Naive thymus-derived CD8-positive, alpha-beta T cell (primary cell): ENCODE measurements around the gene PTGES2. TPM values are rescaled to one million over a fixed set of nuclear protein-coding genes. Genes with fewer than 3 reads are reported as not detected.
A peak's percentile ranks its signal among the peaks of the same experiment; 100 is the strongest.

ENCODE experiments used
- ATAC-seq, 2 donors: fragments of 150-1000 bp; cut with Tn5 transposase in 1 of 2; sonication (Bioruptor Pico), chemical (Tn5 transposase) in 1 of 2; 1 replicate in 1 of 2; 2 replicates in 1 of 2; pipeline ENCODE4 v1.10.0; 2021; ENCODE audit warnings: mild to moderate bottlenecking in 2 of 2, moderate library complexity in 2 of 2
- POLR2A ChIA-PET: fragments of 350-600 bp; sonication (Branson Sonifier 250); formaldehyde crosslinking; loops from one replicate; lab custom pipeline; 2021; ENCODE audit warnings: antibody characterized with exemption; lab: Charles Lee
- DNase-seq, 10 donors: peaks; one replicate each; pipeline versions ENCODE4 v3.0.0 to v3.0.0-alpha.2; 2020 to 2022
- H3K27ac Mint-ChIP-seq, 10 donors: one replicate each; pipeline ENCODE4 v1.8.0; 2020 to 2022; ENCODE audit warnings: mild to moderate bottlenecking in 10 of 10, mixed read lengths in 10 of 10, moderate library complexity in 4 of 10, inconsistent platforms in 1 of 10
- H3K27me3 Mint-ChIP-seq, 5 donors: one replicate each; pipeline ENCODE4 v1.8.0; 2021 to 2022; ENCODE audit warnings: mixed read lengths in 5 of 5
- H3K36me3 Mint-ChIP-seq, 3 donors: one replicate each; pipeline ENCODE4 v1.8.0; 2020 to 2022; ENCODE audit warnings: mixed read lengths in 3 of 3, mild to moderate bottlenecking in 2 of 3, inconsistent platforms in 1 of 3
- H3K4me1 Mint-ChIP-seq, 4 donors: one replicate each; pipeline ENCODE4 v1.8.0; 2021 to 2022; ENCODE audit warnings: mixed read lengths in 4 of 4
- H3K4me3 Mint-ChIP-seq, 10 donors: one replicate each; pipeline ENCODE4 v1.8.0; 2020 to 2022; ENCODE audit warnings: mild to moderate bottlenecking in 10 of 10, mixed read lengths in 10 of 10, moderate library complexity in 6 of 10, inconsistent platforms in 1 of 10
- H3K9me3 Mint-ChIP-seq, 9 donors: one replicate each; pipeline ENCODE4 v1.8.0; 2020 to 2022; ENCODE audit warnings: mixed read lengths in 9 of 9, mild to moderate bottlenecking in 3 of 9, inconsistent platforms in 1 of 9, moderate library complexity in 1 of 9
- polyA plus RNA-seq, 3 donors: library from polyadenylated mRNA; unstranded; fragments of 300-500 nt; fragmentation: Illumina TruSeq; gene quantifications; one replicate each; pipeline ENCODE4 v1.2.3, GENCODE V29; 2021
- total RNA-seq, 8 experiments: library from RNA in 2 of 8; stranded (reverse) in 2 of 8; gene quantifications; one replicate each; pipeline ENCODE4 v1.2.3 and lab custom pipeline; 2021 to 2026

PTGES2 gene
- 10 to 100 TPM; 69.2 to 75.6 TPM for total RNA-seq
- 10 to 100 TPM; 28.9 to 49.8 (median 33.3) TPM for polyA plus RNA-seq
- 37.0 to 97.2 (median 50.9) reads per million in 6 experiments for total RNA-seq (lab: John Stamatoyannopoulos, UW)

GRCh38 chr9:128127568-128127989, at the start of gene PTGES2:
PTGES2 (minus strand) TSS chr9:128127729; CDS start chr9:128127717, 12 bp downstream.
- POLR2A ChIA-PET: interaction anchor here (1.1 to 2.4 kb wide), 4 partner anchors 32 to 212 kb away, joined by 3 to 14 read pairs (median 4); partner anchors contain the start of genes BBLN and SWI5
- Mint-ChIP-seq H3K27ac (peak within 1 kb of the TSS; percentile 98 to 100 (median 99)), H3K4me1 (peaks cover 20 to 46% (median 34%) of the 10 kb centered on the region in 4 donors), H3K9me3 (no peaks in the 10 kb centered on the region), H3K4me3 (peak within 1 kb of the TSS; percentile 92 to 99 (median 98)), H3K36me3 (peaks cover 0 to 21% (median 2%) of the 10 kb centered on the region in 3 donors), H3K27me3 (no peaks in the 10 kb centered on the region)
- DNase-seq (peak; percentile 72 to 89 (median 82)), ATAC-seq (peak; percentile 72 to 75)

GRCh38 chr9:128175726-128176125, 48.2 kb upstream of the PTGES2 start:
- no peaks in the 10 kb centered on the region for H3K27me3 Mint-ChIP-seq
- POLR2A ChIA-PET: no interaction called here
- H3K36me3 Mint-ChIP-seq: peaks cover 0 to 59% (median 27%) of the 10 kb centered on the region in 3 donors
- no peaks in the 10 kb centered on the region for H3K9me3 Mint-ChIP-seq
- DNase-seq (peak in 1 of 10 donors; percentile 44), ATAC-seq (no peak)
- H3K27ac Mint-ChIP-seq: peak overlapping the region in 2 of 10 donors; percentile 50 to 60
- no peak overlapping the region for H3K4me3 Mint-ChIP-seq
- H3K4me1 Mint-ChIP-seq: no peaks in the 10 kb centered on the region

GRCh38 chr9:128175102-128175563, 47.6 kb upstream of the PTGES2 start:
- Mint-ChIP-seq H3K27ac (peak overlapping the region in 1 of 10 donors; percentile 44), H3K4me3 (no peak overlapping the region), H3K36me3 (peaks cover 0 to 58% (median 24%) of the 10 kb centered on the region in 3 donors), H3K4me1 (no peaks in the 10 kb centered on the region), H3K9me3 (no peaks in the 10 kb centered on the region), H3K27me3 (no peaks in the 10 kb centered on the region)
- POLR2A ChIA-PET: no interaction called here
- ATAC-seq (no peak), DNase-seq (no peak)

- H3K9me3 Mint-ChIP-seq: no peaks in the 10 kb centered on the region
- H3K27me3 Mint-ChIP-seq: no peaks in the 10 kb centered on the region
Observed at GRCh38 chr9:128174062-128174461, 46.5 kb upstream of the PTGES2 start.

GRCh38 chr9:128169925-128170324, 42.4 kb upstream of the PTGES2 start:
- Mint-ChIP-seq H3K27ac (peak overlapping the region in 2 of 10 donors; percentile 7 to 24), H3K4me1 (peaks cover 0 to 3% (median 0%) of the 10 kb centered on the region in 4 donors), H3K9me3 (no peaks in the 10 kb centered on the region), H3K4me3 (no peak overlapping the region), H3K27me3 (no peaks in the 10 kb centered on the region), H3K36me3 (peaks cover 0 to 61% (median 14%) of the 10 kb centered on the region in 3 donors)
- no peak for ATAC-seq
- POLR2A ChIA-PET: no interaction called here
- DNase-seq: no peak

More at GRCh38 chr9:128174062-128174461, 46.5 kb upstream of the PTGES2 start:
- ATAC-seq (no peak), DNase-seq (no peak)
- no peaks in the 10 kb centered on the region for H3K4me1 Mint-ChIP-seq
- POLR2A ChIA-PET: no interaction called here
- H3K27ac Mint-ChIP-seq: no peak overlapping the region
- H3K36me3 Mint-ChIP-seq: peaks cover 0 to 58% (median 14%) of the 10 kb centered on the region in 3 donors
- no peak overlapping the region for H3K4me3 Mint-ChIP-seq

- Mint-ChIP-seq H3K9me3 (no peaks in the 10 kb centered on the region), H3K27me3 (no peaks in the 10 kb centered on the region), H3K36me3 (peaks cover 0 to 61% (median 12%) of the 10 kb centered on the region in 3 donors), H3K4me3 (no peak overlapping the region), H3K4me1 (peaks cover 0 to 3% (median 0%) of the 10 kb centered on the region in 4 donors), H3K27ac (no peak overlapping the region)
- DNase-seq (no peak), ATAC-seq (no peak)
- POLR2A ChIA-PET: no interaction called here
Observed at GRCh38 chr9:128169492-128169891, 42.0 kb upstream of the PTGES2 start.

- Mint-ChIP-seq H3K27me3 (no peaks in the 10 kb centered on the region), H3K4me1 (peaks cover 0 to 3% (median 0%) of the 10 kb centered on the region in 4 donors), H3K27ac (peak overlapping the region in 3 of 10 donors; percentile 3 to 72 (median 19)), H3K36me3 (peaks cover 0 to 59% (median 12%) of the 10 kb centered on the region in 3 donors), H3K4me3 (no peak overlapping the region), H3K9me3 (no peaks in the 10 kb centered on the region)
- POLR2A ChIA-PET: no interaction called here
- DNase-seq: no peak
- no peak for ATAC-seq
Observed at GRCh38 chr9:128168731-128169308, 41.3 kb upstream of the PTGES2 start.

- no peaks in the 10 kb centered on the region for H3K27me3 Mint-ChIP-seq
- H3K4me1 Mint-ChIP-seq: peaks cover 2 to 8% (median 4%) of the 10 kb centered on the region in 4 donors
- H3K9me3 Mint-ChIP-seq: no peaks in the 10 kb centered on the region
- no peak for ATAC-seq
- DNase-seq: no peak
- peak overlapping the region in 5 of 10 donors; percentile 15 to 69 (median 42) for H3K27ac Mint-ChIP-seq
- POLR2A ChIA-PET: no interaction called here
- H3K36me3 Mint-ChIP-seq: peaks cover 0 to 60% (median 13%) of the 10 kb centered on the region in 3 donors
- no peak overlapping the region for H3K4me3 Mint-ChIP-seq
Observed at GRCh38 chr9:128167209-128167608, 39.7 kb upstream of the PTGES2 start.

- peaks cover 0 to 57% (median 13%) of the 10 kb centered on the region in 3 donors for H3K36me3 Mint-ChIP-seq
Observed at GRCh38 chr9:128166169-128166568, 38.6 kb upstream of the PTGES2 start.

GRCh38 chr9:128164307-128164885, 36.9 kb upstream of the PTGES2 start:
- POLR2A ChIA-PET: interaction anchor here (1.2 kb wide), 1 partner anchor 26 kb away, joined by 5 read pairs; the partner anchor contains the start of gene CIZ1
- no peak for ATAC-seq
- Mint-ChIP-seq H3K4me1 (peaks cover 8 to 23% (median 20%) of the 10 kb centered on the region in 4 donors), H3K4me3 (peak overlapping the region in 1 of 10 donors; percentile 22), H3K36me3 (peaks cover 0 to 45% (median 13%) of the 10 kb centered on the region in 3 donors), H3K27ac (peak overlapping the region in 4 of 10 donors; percentile 3 to 28 (median 16)), H3K27me3 (no peaks in the 10 kb centered on the region), H3K9me3 (no peaks in the 10 kb centered on the region)
- DNase-seq: no peak

More at GRCh38 chr9:128166169-128166568, 38.6 kb upstream of the PTGES2 start:
- no peak for ATAC-seq
- Mint-ChIP-seq H3K27ac (no peak overlapping the region), H3K4me1 (peaks cover 5 to 15% (median 12%) of the 10 kb centered on the region in 4 donors), H3K4me3 (no peak overlapping the region), H3K27me3 (no peaks in the 10 kb centered on the region), H3K9me3 (no peaks in the 10 kb centered on the region)
- POLR2A ChIA-PET: interaction anchor here (0.5 kb wide), 1 partner anchor 8 kb away, joined by 5 read pairs; no protein-coding TSS in a partner anchor
- DNase-seq: no peak

- Mint-ChIP-seq H3K4me1 (peaks cover 10 to 25% (median 23%) of the 10 kb centered on the region in 4 donors), H3K27ac (peak overlapping the region in 4 of 10 donors; percentile 3 to 28 (median 16)), H3K9me3 (no peaks in the 10 kb centered on the region), H3K36me3 (peaks cover 0 to 39% (median 11%) of the 10 kb centered on the region in 3 donors), H3K27me3 (no peaks in the 10 kb centered on the region), H3K4me3 (peak overlapping the region in 1 of 10 donors; percentile 22)
- DNase-seq (peak in 1 of 10 donors; percentile 4), ATAC-seq (no peak)
- POLR2A ChIA-PET: interaction anchor here (0.5 kb wide), 1 partner anchor 30 kb away, joined by 3 read pairs; no protein-coding TSS in a partner anchor
Observed at GRCh38 chr9:128163523-128164306, 36.2 kb upstream of the PTGES2 start.

- H3K27me3 Mint-ChIP-seq: no peaks in the 10 kb centered on the region
Observed at GRCh38 chr9:128163027-128163515, 35.5 kb upstream of the PTGES2 start.

More at GRCh38 chr9:128163027-128163515, 35.5 kb upstream of the PTGES2 start:
- no peaks in the 10 kb centered on the region for H3K9me3 Mint-ChIP-seq
- DNase-seq: peak in 1 of 10 donors; percentile 21
- H3K4me3 Mint-ChIP-seq: no peak overlapping the region
- peak overlapping the region in 5 of 10 donors; percentile 40 to 64 (median 58) for H3K27ac Mint-ChIP-seq
- peaks cover 0 to 33% (median 9%) of the 10 kb centered on the region in 3 donors for H3K36me3 Mint-ChIP-seq
- POLR2A ChIA-PET: no interaction called here
- peaks cover 10 to 24% (median 22%) of the 10 kb centered on the region in 4 donors for H3K4me1 Mint-ChIP-seq
- no peak for ATAC-seq
